Mesenchymal stem cell (in vitro differentiated cells and primary cell): Measurements from ENCODE around the gene ADCY1.

Experiments
- DNase-seq: peaks from one replicate; pipeline ENCODE4 v3.0.0-alpha.2; 2013
- H2AFZ ChIP-seq: one replicate; pipeline ENCODE4 v1.6.1; 2013; ENCODE audit warnings: low read depth, mild to moderate bottlenecking, control low read depth, inconsistent platforms, low read length, moderate library complexity
- H2AK5ac ChIP-seq: 2 replicates; pipeline ENCODE4 v1.6.1; 2013; ENCODE audit warnings: low read length, moderate library complexity, mild to moderate bottlenecking, inconsistent platforms; ENCODE audit not compliant: severe bottlenecking
- H2BK120ac ChIP-seq: one replicate; pipeline ENCODE4 v1.6.1; 2013; ENCODE audit warnings: low read depth, mild to moderate bottlenecking, inconsistent platforms, low read length, moderate library complexity
- H2BK12ac ChIP-seq, 2 experiments: one replicate each; pipeline ENCODE4 v1.6.1; 2013; ENCODE audit warnings: inconsistent platforms in 2 of 2, low read length in 2 of 2, mild to moderate bottlenecking in 2 of 2, moderate library complexity in 2 of 2, control low read depth in 1 of 2
- H2BK15ac ChIP-seq: one replicate; pipeline ENCODE4 v1.6.1; 2013; ENCODE audit warnings: mild to moderate bottlenecking, low read depth, inconsistent platforms; ENCODE audit not compliant: poor library complexity, severe bottlenecking
- H2BK5ac ChIP-seq: 2 replicates; pipeline ENCODE4 v1.6.1; 2013; ENCODE audit warnings: low read depth, mild to moderate bottlenecking, low read length, control low read depth, inconsistent platforms; ENCODE audit not compliant: poor library complexity, severe bottlenecking
- H3K14ac ChIP-seq, 2 experiments: one replicate each; pipeline ENCODE4 v1.6.1; 2013; ENCODE audit warnings: inconsistent platforms in 2 of 2, low read length in 2 of 2, control low read depth in 1 of 2, mild to moderate bottlenecking in 1 of 2, moderate library complexity in 1 of 2
- H3K18ac ChIP-seq, 2 experiments: one replicate each; pipeline ENCODE4 v1.6.1; 2013; ENCODE audit warnings: inconsistent platforms in 2 of 2, low read length in 2 of 2, control low read depth in 1 of 2, low read depth in 1 of 2, mild to moderate bottlenecking in 1 of 2
- H3K23ac ChIP-seq, 2 experiments: one replicate each; pipeline ENCODE4 v1.6.1; 2013; ENCODE audit warnings: inconsistent platforms in 2 of 2, low read length in 2 of 2, mild to moderate bottlenecking in 2 of 2, moderate library complexity in 2 of 2, control low read depth in 1 of 2
- H3K27ac ChIP-seq: 2 replicates; pipeline ENCODE4 v1.5.1; 2013; ENCODE audit warnings: mild to moderate bottlenecking, moderate library complexity, low read length, control low read depth, inconsistent platforms; ENCODE audit not compliant: poor library complexity, severe bottlenecking
- H3K27me3 ChIP-seq, 2 experiments: 2 replicates each; pipeline versions ENCODE4 v1.6.1 to v1.7.0; 2013; ENCODE audit warnings: low read length in 2 of 2, mild to moderate bottlenecking in 2 of 2, moderate library complexity in 2 of 2, control low read depth in 1 of 2, inconsistent platforms in 1 of 2; ENCODE audit not compliant: control insufficient read depth in 1 of 2, insufficient read depth in 1 of 2
- H3K36me3 ChIP-seq, 2 experiments: 2 replicates each; pipeline versions ENCODE4 v1.6.1 to v1.7.0; 2013; ENCODE audit warnings: low read length in 2 of 2, control low read depth in 1 of 2, inconsistent platforms in 1 of 2, low read depth in 1 of 2, mild to moderate bottlenecking in 1 of 2; ENCODE audit not compliant: insufficient read depth in 2 of 2, control insufficient read depth in 1 of 2
- H3K4ac ChIP-seq, 2 experiments: one replicate each; pipeline ENCODE4 v1.6.1; 2013; ENCODE audit warnings: inconsistent platforms in 2 of 2, low read length in 2 of 2, mild to moderate bottlenecking in 2 of 2, moderate library complexity in 2 of 2, control low read depth in 1 of 2, low read depth in 1 of 2
- H3K4me1 ChIP-seq: 2 replicates; pipeline ENCODE4 v1.6.1; 2013; ENCODE audit warnings: low read depth, low read length, control low read depth; ENCODE audit not compliant: control insufficient read depth, insufficient read depth
- H3K4me2 ChIP-seq: 2 replicates; pipeline ENCODE4 v1.6.1; 2013; ENCODE audit warnings: low read length, mild to moderate bottlenecking, inconsistent platforms; ENCODE audit not compliant: poor library complexity, severe bottlenecking
- H3K4me3 ChIP-seq, 2 experiments: 2 replicates each; pipeline versions ENCODE4 v1.5.1 to v1.7.0; 2013; ENCODE audit warnings: low read length in 2 of 2, mild to moderate bottlenecking in 2 of 2, control low read depth in 1 of 2, low read depth in 1 of 2; ENCODE audit not compliant: insufficient read depth in 1 of 2
- H3K79me1 ChIP-seq: replicated peaks from 2 replicates; pipeline ENCODE4 v1.6.1; 2013; ENCODE audit warnings: mild to moderate bottlenecking, control low read depth, low read length, inconsistent platforms; ENCODE audit not compliant: poor library complexity, severe bottlenecking
- H3K9ac ChIP-seq: 2 replicates; pipeline ENCODE4 v1.7.0; 2013; ENCODE audit warnings: mild to moderate bottlenecking, low read length, moderate library complexity
- H3K9me3 ChIP-seq: 2 replicates; pipeline ENCODE4 v1.7.0; 2013; ENCODE audit warnings: mild to moderate bottlenecking, low read length; ENCODE audit not compliant: control insufficient read depth
- H4K8ac ChIP-seq: one replicate; pipeline ENCODE4 v1.6.1; 2013; ENCODE audit warnings: inconsistent platforms, mild to moderate bottlenecking, low read length, moderate library complexity
- H4K91ac ChIP-seq: one replicate; pipeline ENCODE4 v1.6.1; 2013; ENCODE audit warnings: mild to moderate bottlenecking, low read length, inconsistent platforms
- WGBS: methylation state at CpG from one replicate; pipeline ENCODE4 v1.1.7; 2013; ENCODE audit warnings: mixed read lengths; 5-methylcytosine and 5-hydroxymethylcytosine counted together

ADCY1 gene

GRCh38 chr7:45638916-45639315 is 64.7 kb downstream of the ADCY1 start:
- H3K79me1 ChIP-seq = no peaks in the 10 kb centered on the region
- H3K4me3 ChIP-seq = no peak overlapping the region
- no peak overlapping the region for H3K4me2 ChIP-seq
- H3K36me3 ChIP-seq = no peaks in the 10 kb centered on the region
- H3K18ac ChIP-seq = no peak overlapping the region
- H2BK5ac ChIP-seq = no peak overlapping the region
- H3K9ac ChIP-seq = no peak overlapping the region
- no peak overlapping the region for H2BK120ac ChIP-seq
- no peak overlapping the region for H2BK12ac ChIP-seq
- H2AK5ac ChIP-seq = no peak overlapping the region
- DNase-seq = no peak
- H3K14ac ChIP-seq = no peak overlapping the region
- no peaks in the 10 kb centered on the region for H3K4me1 ChIP-seq
- H3K27ac ChIP-seq = no peak overlapping the region
- no peak overlapping the region for H4K91ac ChIP-seq
- no peak overlapping the region for H3K4ac ChIP-seq
- no peak overlapping the region for H3K23ac ChIP-seq
- no peak overlapping the region for H2AFZ ChIP-seq
- no peak overlapping the region for H2BK15ac ChIP-seq
- 67% methylated on average over 1 of the region's 2 CpGs for WGBS
- H3K9me3 ChIP-seq = no peaks in the 10 kb centered on the region
- no peak overlapping the region for H4K8ac ChIP-seq
- peaks cover 0 to 5% of the 10 kb centered on the region in 2 experiments for H3K27me3 ChIP-seq

DNA sequence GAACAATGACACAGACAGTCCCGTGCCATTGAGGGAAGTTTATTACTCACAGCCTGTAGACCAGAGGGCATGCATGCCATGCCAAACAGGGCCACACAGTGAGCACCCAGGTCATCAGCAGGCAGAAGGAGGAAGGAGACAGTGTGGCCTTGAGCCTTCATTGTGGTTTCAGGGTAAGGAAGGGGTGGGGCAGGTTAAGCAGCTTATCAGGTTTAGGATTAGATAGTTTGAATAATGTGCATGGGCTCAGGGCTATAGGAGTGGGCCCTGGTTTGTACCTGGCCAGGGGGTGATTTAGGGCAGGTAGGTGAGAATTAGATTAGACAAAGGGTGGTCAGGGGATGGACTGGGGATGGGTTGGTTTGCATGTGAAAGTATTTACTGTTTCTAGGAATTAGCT is 67.9 kb downstream of the ADCY1 start:
- Histone ChIP-seq H3K4me3 (no peak overlapping the region), H2BK12ac (no peak overlapping the region), H3K9ac (no peak overlapping the region), H3K4me1 (no peaks in the 10 kb centered on the region), H3K23ac (no peak overlapping the region), H2BK15ac (no peak overlapping the region), H3K27ac (no peak overlapping the region), H2BK5ac (no peak overlapping the region), H2AK5ac (no peak overlapping the region), H3K14ac (no peak overlapping the region), H3K4me2 (no peak overlapping the region), H2BK120ac (no peak overlapping the region), H3K27me3 (peaks cover 0 to 5% of the 10 kb centered on the region in 2 experiments), H2AFZ (no peak overlapping the region), H4K91ac (no peak overlapping the region), H3K9me3 (no peaks in the 10 kb centered on the region), H4K8ac (no peak overlapping the region), H3K36me3 (no peaks in the 10 kb centered on the region), H3K18ac (no peak overlapping the region), H3K4ac (no peak overlapping the region), H3K79me1 (no peaks in the 10 kb centered on the region)
- WGBS = 82% methylated on average over 1 of the region's 1 CpG
- DNase-seq = no peak

GRCh38 chr7:45643630-45644029 is 69.5 kb downstream of the ADCY1 start:
- H3K18ac ChIP-seq = no peak overlapping the region
- no peak overlapping the region for H2BK12ac ChIP-seq
- no peak overlapping the region for H2AK5ac ChIP-seq
- H2AFZ ChIP-seq = no peak overlapping the region
- H4K91ac ChIP-seq = no peak overlapping the region
- H2BK120ac ChIP-seq = no peak overlapping the region
- H3K27ac ChIP-seq = no peak overlapping the region
- H2BK15ac ChIP-seq = no peak overlapping the region
- H3K36me3 ChIP-seq = no peaks in the 10 kb centered on the region
- no peaks in the 10 kb centered on the region for H3K4me1 ChIP-seq
- H3K27me3 ChIP-seq = peaks cover 0 to 2% of the 10 kb centered on the region in 2 experiments
- 91% methylated on average over 6 of the region's 7 CpGs for WGBS
- H3K14ac ChIP-seq = no peak overlapping the region
- H2BK5ac ChIP-seq = no peak overlapping the region
- H4K8ac ChIP-seq = no peak overlapping the region
- no peak overlapping the region for H3K4ac ChIP-seq
- H3K79me1 ChIP-seq = no peaks in the 10 kb centered on the region
- no peak overlapping the region for H3K4me2 ChIP-seq
- H3K9me3 ChIP-seq = no peaks in the 10 kb centered on the region
- H3K23ac ChIP-seq = no peak overlapping the region
- H3K4me3 ChIP-seq = no peak overlapping the region
- DNase-seq = no peak
- no peak overlapping the region for H3K9ac ChIP-seq

GRCh38 chr7:45644237-45644636 is 70.1 kb downstream of the ADCY1 start:
- no peak overlapping the region for H2BK120ac ChIP-seq
- DNase-seq = no peak
- no peak overlapping the region for H2AFZ ChIP-seq
- H3K14ac ChIP-seq = no peak overlapping the region
- H3K36me3 ChIP-seq = no peaks in the 10 kb centered on the region
- H3K27ac ChIP-seq = no peak overlapping the region
- WGBS = 83% methylated on average over 4 of the region's 4 CpGs
- H3K23ac ChIP-seq = no peak overlapping the region
- H3K4me2 ChIP-seq = no peak overlapping the region
- H3K18ac ChIP-seq = no peak overlapping the region
- no peak overlapping the region for H3K4ac ChIP-seq
- H2AK5ac ChIP-seq = no peak overlapping the region
- H4K91ac ChIP-seq = no peak overlapping the region
- no peaks in the 10 kb centered on the region for H3K9me3 ChIP-seq
- no peaks in the 10 kb centered on the region for H3K27me3 ChIP-seq
- H4K8ac ChIP-seq = no peak overlapping the region
- H3K4me3 ChIP-seq = no peak overlapping the region
- no peak overlapping the region for H3K9ac ChIP-seq
- no peaks in the 10 kb centered on the region for H3K79me1 ChIP-seq
- no peaks in the 10 kb centered on the region for H3K4me1 ChIP-seq
- H2BK12ac ChIP-seq = no peak overlapping the region
- H2BK15ac ChIP-seq = no peak overlapping the region
- H2BK5ac ChIP-seq = no peak overlapping the region
